HUES6 (cell line): ENCODE data around the gene GPX5.

ENCODE experiments used
- H3K27ac ChIP-seq: 2 replicates; pipeline ENCODE4 v1.7.0; 2013; ENCODE audit warnings: low read depth, mild to moderate bottlenecking, low read length, inconsistent platforms
- H3K27me3 ChIP-seq: 2 replicates; pipeline ENCODE4 v1.6.1; 2013; ENCODE audit warnings: low read length; ENCODE audit not compliant: control insufficient read depth, insufficient read depth
- H3K36me3 ChIP-seq: 2 replicates; pipeline ENCODE4 v1.6.1; 2013; ENCODE audit warnings: low read length; ENCODE audit not compliant: control insufficient read depth, insufficient read depth
- H3K4me1 ChIP-seq: 2 replicates; pipeline ENCODE4 v1.6.1; 2013; ENCODE audit warnings: low read length; ENCODE audit not compliant: control insufficient read depth, insufficient read depth
- H3K4me3 ChIP-seq: 2 replicates; pipeline ENCODE4 v1.5.1; 2013; ENCODE audit warnings: low read depth, low read length
- H3K9ac ChIP-seq: one replicate; pipeline ENCODE4 v1.6.1; 2013; ENCODE audit warnings: mild to moderate bottlenecking, low read length
- H3K9me3 ChIP-seq: 2 replicates; pipeline ENCODE4 v1.6.1; 2013; ENCODE audit warnings: low read depth, low read length; ENCODE audit not compliant: control insufficient read depth, insufficient read depth

Gene GPX5

GRCh38 chr6:28563430-28564095 is 37.9 kb downstream of the GPX5 start:
- H3K4me1 ChIP-seq = no peaks in the 10 kb centered on the region
- H3K27me3 ChIP-seq = peaks cover 18% of the 10 kb centered on the region
- H3K27ac ChIP-seq = no peak overlapping the region

DNA sequence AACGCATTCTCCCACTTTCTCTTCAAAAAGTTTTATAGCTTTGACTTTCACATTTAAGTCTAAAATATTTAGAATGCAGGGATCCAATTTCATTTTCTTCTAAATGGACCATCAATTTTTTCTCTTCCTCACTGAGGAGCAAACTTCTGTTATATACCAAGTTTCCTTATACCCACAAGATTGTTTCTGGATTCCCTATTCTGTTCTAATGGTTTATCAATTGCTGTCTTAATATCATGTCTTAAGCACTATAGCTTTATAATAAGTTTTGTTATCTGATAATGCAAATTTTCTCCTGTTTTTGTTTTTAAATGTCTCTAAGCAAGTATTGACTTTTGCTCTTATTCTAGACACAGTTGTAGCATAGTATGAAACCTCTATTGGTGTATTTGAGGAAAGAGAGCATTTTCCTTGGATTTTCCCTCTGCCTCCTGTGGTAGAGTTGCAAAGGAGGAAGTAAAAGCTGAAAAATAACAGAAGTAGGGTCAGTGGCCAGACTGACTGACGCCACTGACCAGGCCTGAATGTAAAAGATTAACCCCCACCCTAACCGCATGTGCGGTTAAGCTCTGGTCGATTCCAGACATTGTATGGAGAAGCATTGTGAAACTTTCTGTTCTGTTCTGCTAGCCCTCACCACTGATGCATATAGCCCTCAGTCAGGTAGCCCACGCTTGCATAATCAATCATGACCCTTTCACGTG is 40.3 kb downstream of the GPX5 start:
- peaks cover under 1% of the 10 kb centered on the region; the same call in 1 of the 2 replicates for H3K27me3 ChIP-seq
- H3K4me1 ChIP-seq = no peaks in the 10 kb centered on the region
- H3K4me3 ChIP-seq = no peak overlapping the region
- no peaks in the 10 kb centered on the region for H3K9me3 ChIP-seq
- H3K27ac ChIP-seq = no peak overlapping the region
- H3K9ac ChIP-seq = no peak overlapping the region
- no peaks in the 10 kb centered on the region for H3K36me3 ChIP-seq

More at GRCh38 chr6:28563430-28564095, 37.9 kb downstream of the GPX5 start:
- Histone ChIP-seq H3K4me3 (no peak overlapping the region), H3K9ac (no peak overlapping the region), H3K9me3 (no peaks in the 10 kb centered on the region), H3K36me3 (no peaks in the 10 kb centered on the region)

GRCh38 chr6:28566527-28567252 is 41.0 kb downstream of the GPX5 start:
- Histone ChIP-seq H3K9ac (no peak overlapping the region), H3K36me3 (no peaks in the 10 kb centered on the region), H3K9me3 (no peaks in the 10 kb centered on the region), H3K27me3 (no peaks in the 10 kb centered on the region), H3K4me1 (no peaks in the 10 kb centered on the region), H3K27ac (no peak overlapping the region), H3K4me3 (no peak overlapping the region)

GRCh38 chr6:28567506-28567905 is 41.8 kb downstream of the GPX5 start:
- no peak overlapping the region for H3K4me3 ChIP-seq
- H3K27ac ChIP-seq = no peak overlapping the region
- H3K4me1 ChIP-seq = no peaks in the 10 kb centered on the region
- no peaks in the 10 kb centered on the region for H3K9me3 ChIP-seq
- H3K36me3 ChIP-seq = no peaks in the 10 kb centered on the region
- H3K9ac ChIP-seq = no peak overlapping the region
- H3K27me3 ChIP-seq = no peaks in the 10 kb centered on the region

- no peaks in the 10 kb centered on the region for H3K27me3 ChIP-seq
- no peaks in the 10 kb centered on the region for H3K36me3 ChIP-seq
- H3K27ac ChIP-seq = no peak overlapping the region
- no peaks in the 10 kb centered on the region for H3K9me3 ChIP-seq
- no peak overlapping the region for H3K4me3 ChIP-seq
- H3K9ac ChIP-seq = no peak overlapping the region
- H3K4me1 ChIP-seq = no peaks in the 10 kb centered on the region
Observed at GRCh38 chr6:28568515-28569108, 42.9 kb downstream of the GPX5 start.

- Histone ChIP-seq H3K9ac (no peak overlapping the region), H3K9me3 (no peaks in the 10 kb centered on the region), H3K27ac (no peak overlapping the region), H3K4me1 (no peaks in the 10 kb centered on the region), H3K36me3 (no peaks in the 10 kb centered on the region), H3K4me3 (no peak overlapping the region), H3K27me3 (no peaks in the 10 kb centered on the region)
Observed at GRCh38 chr6:28569748-28570147, 44.1 kb downstream of the GPX5 start.

- no peaks in the 10 kb centered on the region for H3K4me1 ChIP-seq
- H3K36me3 ChIP-seq = 0 out of 2 replicates have a peak, but pooled peaks cover 4% of the 10 kb centered on the region
- no peak overlapping the region for H3K4me3 ChIP-seq
- H3K27me3 ChIP-seq = no peaks in the 10 kb centered on the region
- H3K27ac ChIP-seq = no peak overlapping the region
- H3K9me3 ChIP-seq = no peaks in the 10 kb centered on the region
- H3K9ac ChIP-seq = no peak overlapping the region
Observed at GRCh38 chr6:28580475-28580874, 54.8 kb downstream of the GPX5 start.

DNA sequence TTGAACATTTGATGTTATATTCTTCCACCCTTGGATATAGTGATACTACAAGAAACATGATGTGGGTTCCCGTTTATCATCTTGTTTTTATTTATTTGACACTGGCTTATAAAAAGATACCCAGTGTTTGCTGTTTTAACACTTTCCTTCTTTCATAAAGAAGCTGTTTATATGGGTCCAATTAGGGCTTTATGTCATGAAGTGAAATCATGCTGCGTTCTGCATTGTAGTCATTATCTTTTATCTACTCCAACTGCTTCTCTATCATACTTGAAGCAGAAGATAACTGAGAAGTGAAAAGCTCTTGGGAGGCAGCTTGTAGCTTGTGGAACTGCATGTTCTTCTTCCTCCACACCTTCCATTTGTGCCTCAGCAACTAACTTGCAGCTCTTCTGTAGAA is 57.8 kb downstream of the GPX5 start:
- H3K4me1 ChIP-seq = 0 out of 2 replicates have a peak, but pooled peaks cover 3% of the 10 kb centered on the region
- H3K4me3 ChIP-seq = no peak overlapping the region
- H3K27ac ChIP-seq = no peak overlapping the region
- no peaks in the 10 kb centered on the region for H3K9me3 ChIP-seq
- H3K9ac ChIP-seq = no peak overlapping the region
- H3K27me3 ChIP-seq = no peaks in the 10 kb centered on the region
- H3K36me3 ChIP-seq = no peaks in the 10 kb centered on the region
